HCT116 (cell line): ENCODE data around the gene KIRREL3.

Source experiments
- CBX3 ChIP-seq: IDR thresholded peaks from 2 replicates; pipeline ENCODE4 v1.6.1; 2012; ENCODE audit warnings: low read depth
- EGR1 ChIP-seq: IDR thresholded peaks from 2 replicates; pipeline ENCODE4 v1.6.1; 2012; ENCODE audit warnings: low read depth
- EZH2 ChIP-seq: fragments of 200-600 bp; sonication (generic); IDR thresholded peaks from 2 replicates; pipeline ENCODE4 v1.6.1; 2017; ENCODE audit warnings: antibody characterized with exemption, mixed run types
- EZH2phosphoT487 ChIP-seq: fragments of 200-600 bp; IDR thresholded peaks from 2 replicates; pipeline ENCODE4 v1.6.1; 2018; ENCODE audit warnings: antibody characterized with exemption, borderline replicate concordance
- POLR2A ChIP-seq: IDR thresholded peaks from 2 replicates; pipeline ENCODE4 v1.7.0; 2011; ENCODE audit warnings: borderline replicate concordance; ENCODE audit not compliant: insufficient read depth, insufficient read length; ENCODE audit errors: extremely low read depth
- POLR2AphosphoS5 ChIP-seq: IDR thresholded peaks from 2 replicates; pipeline ENCODE4 v1.6.1; 2011; ENCODE audit warnings: mild to moderate bottlenecking, low read depth, low read length, moderate library complexity
- RAD21 ChIP-seq: IDR thresholded peaks from 2 replicates; pipeline ENCODE4 v1.6.1; 2012; ENCODE audit warnings: low read depth, mild to moderate bottlenecking
- SIN3A ChIP-seq: IDR thresholded peaks from 2 replicates; pipeline ENCODE4 v1.6.1; 2012; ENCODE audit warnings: low read depth
- TCF7L2 ChIP-seq: IDR thresholded peaks from 2 replicates; pipeline ENCODE4 v1.7.0; 2011; ENCODE audit warnings: borderline replicate concordance, inconsistent platforms; ENCODE audit not compliant: insufficient read depth, insufficient read length; ENCODE audit errors: extremely low read depth
- ZFX ChIP-seq: fragments of 450-650 bp; IDR thresholded peaks from 2 replicates; pipeline ENCODE4 v1.6.1; 2017
- TF ChIP-seq, protein P1 (sequence below), 3 experiments: fragments of 200-600 bp in 1 of 3; sonication (generic) in 1 of 3; IDR thresholded peaks in 2 of 3; conservative IDR thresholded peaks in 1 of 3; 2 replicates each; pipeline ENCODE4 v1.5.1; 2012 to 2017; ENCODE audit warnings: low read depth in 2 of 3, low read length in 2 of 3, antibody characterized with exemption in 1 of 3, borderline replicate concordance in 1 of 3, control low read depth in 1 of 3, mild to moderate bottlenecking in 1 of 3, mixed read lengths in 1 of 3, mixed run types in 1 of 3, moderate library complexity in 1 of 3; ENCODE audit not compliant: insufficient read depth in 1 of 3
- TF ChIP-seq, protein P2 (sequence below): IDR thresholded peaks from 2 replicates; pipeline ENCODE4 v1.6.1; 2012; ENCODE audit warnings: low read depth
- TF ChIP-seq, protein P3 (sequence below): IDR thresholded peaks from 2 replicates; pipeline ENCODE4 v1.6.1; 2012
- TF ChIP-seq, protein P4 (sequence below): IDR thresholded peaks from 2 replicates; pipeline ENCODE4 v1.6.1; 2012

DNA sequence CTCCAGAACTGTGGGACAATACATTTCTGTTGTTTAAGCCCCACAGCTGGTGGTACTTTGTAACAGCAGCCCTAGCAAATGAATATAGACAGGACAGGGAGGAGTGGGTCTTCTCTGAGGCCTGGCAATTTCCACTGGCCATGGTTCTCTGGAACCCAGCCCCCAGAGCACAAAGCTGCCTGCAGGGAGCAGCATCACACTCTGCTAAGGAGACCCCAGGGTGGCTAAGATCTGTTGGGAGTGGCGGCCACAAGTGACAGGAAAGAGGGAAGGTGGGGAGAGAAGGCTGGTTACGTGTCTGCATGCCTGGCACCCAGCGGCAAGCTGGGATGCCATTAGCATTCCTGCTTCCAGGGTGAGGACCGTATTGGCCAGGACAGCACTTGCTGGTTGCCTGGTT is 433.2 kb downstream of the KIRREL3 start:
- TF ChIP-seq SIN3A, result no peak
- TF ChIP-seq, protein P1, sequence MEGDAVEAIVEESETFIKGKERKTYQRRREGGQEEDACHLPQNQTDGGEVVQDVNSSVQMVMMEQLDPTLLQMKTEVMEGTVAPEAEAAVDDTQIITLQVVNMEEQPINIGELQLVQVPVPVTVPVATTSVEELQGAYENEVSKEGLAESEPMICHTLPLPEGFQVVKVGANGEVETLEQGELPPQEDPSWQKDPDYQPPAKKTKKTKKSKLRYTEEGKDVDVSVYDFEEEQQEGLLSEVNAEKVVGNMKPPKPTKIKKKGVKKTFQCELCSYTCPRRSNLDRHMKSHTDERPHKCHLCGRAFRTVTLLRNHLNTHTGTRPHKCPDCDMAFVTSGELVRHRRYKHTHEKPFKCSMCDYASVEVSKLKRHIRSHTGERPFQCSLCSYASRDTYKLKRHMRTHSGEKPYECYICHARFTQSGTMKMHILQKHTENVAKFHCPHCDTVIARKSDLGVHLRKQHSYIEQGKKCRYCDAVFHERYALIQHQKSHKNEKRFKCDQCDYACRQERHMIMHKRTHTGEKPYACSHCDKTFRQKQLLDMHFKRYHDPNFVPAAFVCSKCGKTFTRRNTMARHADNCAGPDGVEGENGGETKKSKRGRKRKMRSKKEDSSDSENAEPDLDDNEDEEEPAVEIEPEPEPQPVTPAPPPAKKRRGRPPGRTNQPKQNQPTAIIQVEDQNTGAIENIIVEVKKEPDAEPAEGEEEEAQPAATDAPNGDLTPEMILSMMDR (IDR thresholded peaks at IDR 0.05 in 2 of 3, conservative IDR thresholded peaks at IDR 0.05 in 1 of 3; ENCODE audit: borderline replicate concordance in 1 of 3, insufficient read depth in 1 of 3, low read depth in 2 of 3, low read length in 2 of 3), result no peak
- no peak for TF ChIP-seq CBX3
- TF ChIP-seq TCF7L2, result no peak
- TF ChIP-seq, protein P2, sequence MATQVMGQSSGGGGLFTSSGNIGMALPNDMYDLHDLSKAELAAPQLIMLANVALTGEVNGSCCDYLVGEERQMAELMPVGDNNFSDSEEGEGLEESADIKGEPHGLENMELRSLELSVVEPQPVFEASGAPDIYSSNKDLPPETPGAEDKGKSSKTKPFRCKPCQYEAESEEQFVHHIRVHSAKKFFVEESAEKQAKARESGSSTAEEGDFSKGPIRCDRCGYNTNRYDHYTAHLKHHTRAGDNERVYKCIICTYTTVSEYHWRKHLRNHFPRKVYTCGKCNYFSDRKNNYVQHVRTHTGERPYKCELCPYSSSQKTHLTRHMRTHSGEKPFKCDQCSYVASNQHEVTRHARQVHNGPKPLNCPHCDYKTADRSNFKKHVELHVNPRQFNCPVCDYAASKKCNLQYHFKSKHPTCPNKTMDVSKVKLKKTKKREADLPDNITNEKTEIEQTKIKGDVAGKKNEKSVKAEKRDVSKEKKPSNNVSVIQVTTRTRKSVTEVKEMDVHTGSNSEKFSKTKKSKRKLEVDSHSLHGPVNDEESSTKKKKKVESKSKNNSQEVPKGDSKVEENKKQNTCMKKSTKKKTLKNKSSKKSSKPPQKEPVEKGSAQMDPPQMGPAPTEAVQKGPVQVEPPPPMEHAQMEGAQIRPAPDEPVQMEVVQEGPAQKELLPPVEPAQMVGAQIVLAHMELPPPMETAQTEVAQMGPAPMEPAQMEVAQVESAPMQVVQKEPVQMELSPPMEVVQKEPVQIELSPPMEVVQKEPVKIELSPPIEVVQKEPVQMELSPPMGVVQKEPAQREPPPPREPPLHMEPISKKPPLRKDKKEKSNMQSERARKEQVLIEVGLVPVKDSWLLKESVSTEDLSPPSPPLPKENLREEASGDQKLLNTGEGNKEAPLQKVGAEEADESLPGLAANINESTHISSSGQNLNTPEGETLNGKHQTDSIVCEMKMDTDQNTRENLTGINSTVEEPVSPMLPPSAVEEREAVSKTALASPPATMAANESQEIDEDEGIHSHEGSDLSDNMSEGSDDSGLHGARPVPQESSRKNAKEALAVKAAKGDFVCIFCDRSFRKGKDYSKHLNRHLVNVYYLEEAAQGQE, result no peak
- TF ChIP-seq POLR2AphosphoS5, result no peak
- TF ChIP-seq, protein P3, sequence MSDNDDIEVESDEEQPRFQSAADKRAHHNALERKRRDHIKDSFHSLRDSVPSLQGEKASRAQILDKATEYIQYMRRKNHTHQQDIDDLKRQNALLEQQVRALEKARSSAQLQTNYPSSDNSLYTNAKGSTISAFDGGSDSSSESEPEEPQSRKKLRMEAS, result no peak
- TF ChIP-seq EZH2phosphoT487, result no peak
- no peak for TF ChIP-seq POLR2A
- no peak for TF ChIP-seq RAD21
- TF ChIP-seq EGR1, result no peak
- TF ChIP-seq EZH2, result no peak
- TF ChIP-seq, protein P4, sequence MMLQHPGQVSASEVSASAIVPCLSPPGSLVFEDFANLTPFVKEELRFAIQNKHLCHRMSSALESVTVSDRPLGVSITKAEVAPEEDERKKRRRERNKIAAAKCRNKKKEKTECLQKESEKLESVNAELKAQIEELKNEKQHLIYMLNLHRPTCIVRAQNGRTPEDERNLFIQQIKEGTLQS, result no peak
- no peak for TF ChIP-seq ZFX
